GF-D8 (cell line): ENCODE measurements around the gene CCDC59.

Experiments used
- DNase-seq: peaks from one replicate; lab custom pipeline; 2025; lab: John Stamatoyannopoulos, UW

CCDC59 gene

DNA sequence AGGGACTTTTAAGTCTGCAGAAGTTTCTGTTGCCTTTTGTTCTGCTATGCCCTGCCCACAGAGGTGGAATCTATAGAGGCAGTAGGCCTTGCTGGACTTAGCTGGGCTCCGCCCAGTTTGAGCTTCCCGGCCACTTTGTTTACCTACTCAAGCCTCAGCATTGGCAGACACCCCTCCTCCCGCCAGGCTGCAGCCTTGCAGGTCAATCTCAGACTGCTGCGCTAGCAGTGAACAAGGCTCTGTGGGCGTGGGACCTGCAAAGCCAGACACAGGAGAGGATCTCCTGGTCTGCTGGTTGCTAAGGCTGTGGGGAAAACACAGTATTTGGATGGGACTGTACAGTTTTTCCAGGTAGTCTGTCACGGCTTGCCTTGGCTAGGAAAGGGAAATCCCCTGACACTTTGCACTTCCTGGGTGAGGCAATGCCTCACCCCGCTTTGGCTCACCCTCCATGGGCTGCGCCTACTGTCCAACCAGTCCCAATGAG lies 43.7 kb downstream of the CCDC59 start:
- no peak for DNase-seq
